Loucy (cell line): ENCODE results near the gene ATAD3A.

Experiments
- EZH2phosphoT487 ChIP-seq: fragments of 200-600 bp; IDR thresholded peaks from 2 replicates; pipeline ENCODE4 v1.6.1; 2018; ENCODE audit warnings: antibody characterized with exemption, mild to moderate bottlenecking, moderate library complexity, borderline replicate concordance
- TF ChIP-seq, protein P1 (sequence below): fragments of 200-600 bp; sonication (generic); conservative IDR thresholded peaks from 2 replicates; pipeline ENCODE4 v1.5.1; 2014; ENCODE audit warnings: mild to moderate bottlenecking, antibody characterized with exemption, low read length

DNA sequence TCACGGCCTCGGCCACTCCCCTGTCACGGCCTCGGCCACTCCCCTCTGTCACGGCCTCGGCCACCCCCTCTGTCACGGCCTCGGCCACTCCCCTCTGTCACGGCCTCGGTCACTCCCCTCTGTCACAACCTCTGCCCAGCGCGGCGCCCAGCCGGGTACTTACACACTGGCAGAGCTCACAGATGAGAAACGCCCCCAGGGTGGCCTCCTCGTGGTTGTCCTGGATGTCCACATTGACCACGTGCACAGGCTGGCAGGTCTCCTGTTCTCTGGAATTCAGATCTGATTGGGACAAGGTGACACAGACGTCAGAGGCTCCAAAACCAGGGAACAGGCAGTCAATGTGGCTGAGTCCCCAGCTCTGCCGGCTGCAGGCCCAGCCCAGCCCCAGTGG is 31.7 kb downstream of the ATAD3A start:
- TF ChIP-seq, protein P1, sequence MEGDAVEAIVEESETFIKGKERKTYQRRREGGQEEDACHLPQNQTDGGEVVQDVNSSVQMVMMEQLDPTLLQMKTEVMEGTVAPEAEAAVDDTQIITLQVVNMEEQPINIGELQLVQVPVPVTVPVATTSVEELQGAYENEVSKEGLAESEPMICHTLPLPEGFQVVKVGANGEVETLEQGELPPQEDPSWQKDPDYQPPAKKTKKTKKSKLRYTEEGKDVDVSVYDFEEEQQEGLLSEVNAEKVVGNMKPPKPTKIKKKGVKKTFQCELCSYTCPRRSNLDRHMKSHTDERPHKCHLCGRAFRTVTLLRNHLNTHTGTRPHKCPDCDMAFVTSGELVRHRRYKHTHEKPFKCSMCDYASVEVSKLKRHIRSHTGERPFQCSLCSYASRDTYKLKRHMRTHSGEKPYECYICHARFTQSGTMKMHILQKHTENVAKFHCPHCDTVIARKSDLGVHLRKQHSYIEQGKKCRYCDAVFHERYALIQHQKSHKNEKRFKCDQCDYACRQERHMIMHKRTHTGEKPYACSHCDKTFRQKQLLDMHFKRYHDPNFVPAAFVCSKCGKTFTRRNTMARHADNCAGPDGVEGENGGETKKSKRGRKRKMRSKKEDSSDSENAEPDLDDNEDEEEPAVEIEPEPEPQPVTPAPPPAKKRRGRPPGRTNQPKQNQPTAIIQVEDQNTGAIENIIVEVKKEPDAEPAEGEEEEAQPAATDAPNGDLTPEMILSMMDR = no peak
- TF ChIP-seq EZH2phosphoT487 = no peak
